AG10803 (cell line): ENCODE results near the gene CCDC9B.

Experiments used
- DNase-seq: peaks from one replicate; pipeline ENCODE4 v3.0.0; 2010; ENCODE audit warnings: low read depth
- H3K4me3 ChIP-seq: 2 replicates; pipeline ENCODE4 v1.5.1; 2011; ENCODE audit warnings: mild to moderate bottlenecking, low read length, control low read depth
- TF ChIP-seq, protein P1 (sequence below): conservative IDR thresholded peaks from 2 replicates; pipeline ENCODE4 v1.5.1; 2011; ENCODE audit warnings: mild to moderate bottlenecking, low read length, control low read depth, inconsistent platforms

CCDC9B gene

GRCh38 chr15:40301467-40302179 is 39.1 kb downstream of the CCDC9B start:
- no peak for DNase-seq
- TF ChIP-seq, protein P1, sequence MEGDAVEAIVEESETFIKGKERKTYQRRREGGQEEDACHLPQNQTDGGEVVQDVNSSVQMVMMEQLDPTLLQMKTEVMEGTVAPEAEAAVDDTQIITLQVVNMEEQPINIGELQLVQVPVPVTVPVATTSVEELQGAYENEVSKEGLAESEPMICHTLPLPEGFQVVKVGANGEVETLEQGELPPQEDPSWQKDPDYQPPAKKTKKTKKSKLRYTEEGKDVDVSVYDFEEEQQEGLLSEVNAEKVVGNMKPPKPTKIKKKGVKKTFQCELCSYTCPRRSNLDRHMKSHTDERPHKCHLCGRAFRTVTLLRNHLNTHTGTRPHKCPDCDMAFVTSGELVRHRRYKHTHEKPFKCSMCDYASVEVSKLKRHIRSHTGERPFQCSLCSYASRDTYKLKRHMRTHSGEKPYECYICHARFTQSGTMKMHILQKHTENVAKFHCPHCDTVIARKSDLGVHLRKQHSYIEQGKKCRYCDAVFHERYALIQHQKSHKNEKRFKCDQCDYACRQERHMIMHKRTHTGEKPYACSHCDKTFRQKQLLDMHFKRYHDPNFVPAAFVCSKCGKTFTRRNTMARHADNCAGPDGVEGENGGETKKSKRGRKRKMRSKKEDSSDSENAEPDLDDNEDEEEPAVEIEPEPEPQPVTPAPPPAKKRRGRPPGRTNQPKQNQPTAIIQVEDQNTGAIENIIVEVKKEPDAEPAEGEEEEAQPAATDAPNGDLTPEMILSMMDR = no peak
- no peak overlapping the region for H3K4me3 ChIP-seq

- TF ChIP-seq, protein P1 = no peak
These were observed 40.0 kb downstream of the CCDC9B start for GRCh38 chr15:40300771-40301170.

DNA sequence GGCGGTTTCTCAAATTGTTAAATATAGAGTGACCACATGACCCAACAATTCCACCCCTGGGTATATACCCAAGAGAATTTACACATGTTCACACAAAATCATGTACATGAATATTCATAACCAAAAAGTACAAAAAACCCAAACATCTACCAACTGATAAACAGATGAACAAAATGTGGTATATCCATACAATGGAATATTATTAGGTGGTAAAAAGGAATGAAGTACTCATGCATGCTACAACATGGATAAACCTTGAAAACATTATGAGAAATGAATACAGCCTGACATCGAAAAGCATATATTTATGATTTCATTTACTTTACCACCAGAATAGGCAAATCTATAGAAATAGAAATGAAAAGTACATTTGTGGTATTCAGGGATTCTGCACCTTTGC is 40.4 kb downstream of the CCDC9B start:
- H3K4me3 ChIP-seq = no peak overlapping the region
- TF ChIP-seq, protein P1 = no peak
- DNase-seq = no peak

More at GRCh38 chr15:40300771-40301170, 40.0 kb downstream of the CCDC9B start:
- H3K4me3 ChIP-seq = no peak overlapping the region
- no peak for DNase-seq

DNA sequence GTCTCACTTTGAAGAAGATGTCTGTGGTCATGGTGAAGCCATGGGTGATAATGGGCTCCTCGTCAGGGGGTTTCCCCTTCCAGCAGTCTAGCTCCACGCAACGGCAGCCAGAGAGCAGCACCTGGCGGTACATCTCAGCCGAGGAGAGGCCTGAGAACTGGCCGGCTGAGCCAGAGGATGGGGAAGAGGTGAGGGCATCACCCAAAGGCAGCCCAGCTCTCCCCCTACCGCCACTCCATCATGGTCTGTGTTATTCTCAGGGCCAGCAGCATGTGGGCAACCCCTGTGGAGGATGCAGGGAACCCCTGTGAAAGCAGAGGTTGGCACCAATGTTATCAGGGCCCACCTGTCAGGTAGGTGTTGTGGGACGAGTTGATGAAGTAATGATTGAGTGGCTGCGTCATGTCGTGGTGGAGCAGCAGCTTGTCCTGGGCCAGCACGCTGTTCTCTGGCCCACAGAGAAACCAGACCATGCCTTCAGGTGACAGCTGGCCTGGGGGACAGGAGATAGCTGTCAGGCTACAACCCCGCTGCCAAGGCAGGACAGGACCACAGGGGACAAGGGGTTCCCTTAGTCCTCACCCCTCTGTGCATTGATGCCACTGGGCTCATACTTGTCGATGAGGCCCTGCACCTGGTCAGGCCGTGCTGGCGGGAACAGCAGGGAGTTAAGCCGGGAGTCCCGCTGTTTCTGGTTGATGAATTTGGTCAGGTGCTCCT is 42.4 kb downstream of the CCDC9B start:
- no peak for DNase-seq
- H3K4me3 ChIP-seq = no peak overlapping the region
- TF ChIP-seq, protein P1 = no peak

GRCh38 chr15:40297356-40297755 is 43.4 kb downstream of the CCDC9B start:
- no peak for DNase-seq
- no peak overlapping the region for H3K4me3 ChIP-seq
- TF ChIP-seq, protein P1 = no peak

- DNase-seq = no peak
- TF ChIP-seq, protein P1 = no peak
- H3K4me3 ChIP-seq = no peak overlapping the region
These were observed 44.0 kb downstream of the CCDC9B start for GRCh38 chr15:40296561-40297230.
